GM12878 (cell line): ENCODE data around the gene CCR3. TPM values are rescaled to one million over a fixed set of nuclear protein-coding genes. Genes with fewer than 3 reads are reported as not detected.

Source experiments
- ATAC-seq: fragments of 200-7000 bp; cut with Tn5 transposase; 3 replicates; pipeline ENCODE4 v1.9.1; 2020; ENCODE audit warnings: mild to moderate bottlenecking, moderate library complexity
- BruUV-seq: library from RNA; stranded (reverse); fragments of 400-500 nt; replicated peaks from 2 replicates; lab custom pipeline; 2021; lab: Mats Ljungman, UMichigan
- CTCF ChIA-PET: fragments of 300-600 bp; sonication (Branson Sonifier 250); formaldehyde crosslinking; extraction: SDS; loops from one replicate; lab custom pipeline; 2021; ENCODE audit warnings: inconsistent platforms; lab: Yijun Ruan, JAX
- POLR2A ChIA-PET: fragments of 350-600 bp; formaldehyde crosslinking; extraction: SDS; loops from one replicate; lab custom pipeline; 2021; ENCODE audit warnings: inconsistent platforms; lab: Charles Lee
- RAD21 ChIA-PET: fragments of 300-600 bp; sonication (Branson Sonifier 250); formaldehyde crosslinking; loops from one replicate; lab custom pipeline; 2023; ENCODE audit warnings: antibody characterized with exemption; ENCODE audit not compliant: unreplicated experiment; lab: Charles Lee
- SMC1A ChIA-PET: fragments of 300-600 bp; sonication (Branson Sonifier 250); formaldehyde crosslinking; loops from one replicate; lab custom pipeline; 2023; ENCODE audit not compliant: unreplicated experiment, uncharacterized antibody; lab: Charles Lee
- DNase-seq: peaks from one replicate; pipeline ENCODE4 v3.0.0-alpha.2; 2011; ENCODE audit warnings: low read depth, low spot score
- FAIRE-seq: peaks from 3 replicates; lab custom pipeline; 2011; peaks lifted over from hg19 to GRCh38; lab: Jason Lieb, UNC
- H2AFZ ChIP-seq: 2 replicates; pipeline ENCODE4 v1.6.0; 2011; ENCODE audit warnings: low read depth, low read length, control low read depth; ENCODE audit not compliant: control insufficient read depth
- H3K27ac ChIP-seq: 2 replicates; pipeline ENCODE4 v1.5.1; 2011; ENCODE audit warnings: control low read depth; ENCODE audit not compliant: control insufficient read depth, insufficient read depth
- H3K27me3 ChIP-seq, 2 experiments: replicated peaks in 1 of 2; 2 replicates each; pipeline versions ENCODE4 v1.6.0 to v1.6.1; 2011; ENCODE audit warnings: low read length in 1 of 2; ENCODE audit not compliant: control insufficient read depth in 2 of 2, insufficient read depth in 2 of 2
- H3K36me3 ChIP-seq, 2 experiments: 2 replicates each; pipeline ENCODE4 v1.5.1; 2011; ENCODE audit warnings: low read length in 1 of 2; ENCODE audit not compliant: control insufficient read depth in 2 of 2, insufficient read depth in 2 of 2
- H3K4me1 ChIP-seq: 2 replicates; pipeline ENCODE4 v1.6.1; 2011; ENCODE audit warnings: mild to moderate bottlenecking, low read length, moderate library complexity, mixed read lengths; ENCODE audit not compliant: control insufficient read depth, insufficient read depth
- H3K4me2 ChIP-seq: 2 replicates; pipeline ENCODE4 v1.6.0; 2011; ENCODE audit warnings: control low read depth; ENCODE audit not compliant: control insufficient read depth, insufficient read depth
- H3K4me3 ChIP-seq: fragments of 200-600 bp; sonication (generic); 2 replicates; pipeline ENCODE4 v1.5.1; 2016
- H3K79me2 ChIP-seq: 2 replicates; pipeline ENCODE4 v1.6.0; 2011; ENCODE audit warnings: low read length; ENCODE audit not compliant: control insufficient read depth, insufficient read depth
- H3K9ac ChIP-seq: 2 replicates; pipeline ENCODE4 v1.8.0; 2011; ENCODE audit warnings: low read length, control low read depth, mixed read lengths; ENCODE audit not compliant: control insufficient read depth, insufficient read depth
- H3K9me3 ChIP-seq: replicated peaks from 3 replicates; pipeline ENCODE4 v1.5.1; 2011; ENCODE audit warnings: mild to moderate bottlenecking, low read length; ENCODE audit not compliant: control insufficient read depth, insufficient read depth
- H4K20me1 ChIP-seq: 2 replicates; pipeline ENCODE4 v1.6.0; 2011; ENCODE audit not compliant: control insufficient read depth, insufficient read depth
- CBX3 ChIP-seq: fragments of 200-600 bp; sonication (generic); IDR thresholded peaks from 2 replicates; pipeline ENCODE4 v1.6.1; 2016; ENCODE audit warnings: low read depth, borderline replicate concordance
- EP300 ChIP-seq, 2 experiments: fragments of 150-350 bp in 1 of 2; IDR thresholded peaks; 2 replicates each; pipeline ENCODE4 v1.6.1; 2011 to 2012; ENCODE audit warnings: low read depth in 2 of 2, low read length in 2 of 2, borderline replicate concordance in 1 of 2, improper control_type of control experiment in 1 of 2, inconsistent platforms in 1 of 2; ENCODE audit not compliant: control insufficient read depth in 1 of 2
- POLR2AphosphoS2 ChIP-seq: IDR thresholded peaks from 2 replicates; pipeline ENCODE4 v1.6.1; 2011; ENCODE audit warnings: low read depth, mild to moderate bottlenecking, low read length, improper control_type of control experiment, moderate library complexity
- SIX5 ChIP-seq: IDR thresholded peaks from 2 replicates; pipeline ENCODE4 v1.6.1; 2011; ENCODE audit warnings: mild to moderate bottlenecking, low read depth, low read length, moderate library complexity; ENCODE audit not compliant: severe bottlenecking
- SREBF2 ChIP-seq: IDR thresholded peaks from 2 replicates; pipeline ENCODE4 v1.6.1; 2012; ENCODE audit warnings: mild to moderate bottlenecking, low read length
- STAT1 ChIP-seq: fragments of 450-650 bp; conservative IDR thresholded peaks from 2 replicates; pipeline ENCODE4 v1.6.1; 2014; ENCODE audit warnings: antibody characterized with exemption, mild to moderate bottlenecking
- TCF12 ChIP-seq: IDR thresholded peaks from 2 replicates; pipeline ENCODE4 v1.6.1; 2011; ENCODE audit warnings: low read depth, mild to moderate bottlenecking, low read length
- ZNF622 ChIP-seq: fragments of 450-650 bp; IDR thresholded peaks from 2 replicates; pipeline ENCODE4 v1.6.1; 2017; ENCODE audit warnings: mild to moderate bottlenecking, inconsistent platforms
- WGBS: methylation state at CpG from one replicate; pipeline ENCODE4 v1.1.6; 2016; ENCODE audit warnings: low lambda C conversion rate; ENCODE audit not compliant: insufficient replicate concordance, insufficient coverage; ENCODE audit errors: missing lambda C conversion rate; 5-methylcytosine and 5-hydroxymethylcytosine counted together
- in situ Hi-C: fragments of 300-500 bp; cut with MboI; formaldehyde crosslinking; loops from 9 replicates; pipeline ENCODE4 v1.14.3; 2018; ENCODE audit warnings: mixed read lengths
- intact Hi-C: fragments of 100-400 bp; cut with micrococcal nuclease; formaldehyde crosslinking; loops from one replicate; pipeline ENCODE4 v1.14.2; 2022; ENCODE audit not compliant: unreplicated experiment
- polyA plus RNA-seq, 11 experiments: library from polyadenylated mRNA; depleted of rRNA in 4 of 11; unstranded in 6 of 11; stranded (reverse) in 5 of 11; fragments of >200 nt; fragmentation: Nextera tagmentation in 4 of 11; fragmentation: Illumina TruSeq in 1 of 11; extraction: Ambion mirVana in 4 of 11; extraction: Trizol in 1 of 11; gene quantifications; 1 replicate in 1 of 11; 2 replicates in 10 of 11; pipeline versions ENCODE4 v1.2.1 to v1.2.3, GENCODE V29; 2011 to 2016; ENCODE audit warnings: inconsistent platforms in 2 of 11, missing spikeins in 2 of 11, low read depth in 1 of 11
- total RNA-seq, 4 experiments: library from RNA; depleted of rRNA in 3 of 4; stranded (reverse); fragments of >200 nt in 3 of 4; fragmentation: Illumina TruSeq in 1 of 4; extraction: Trizol in 1 of 4; gene quantifications; 2 replicates each; pipeline versions ENCODE4 v1.2.1 to v1.2.3, GENCODE V29; 2013 to 2021
- TF ChIP-seq, protein P1 (sequence below): fragments of 450-650 bp; IDR thresholded peaks from 2 replicates; pipeline ENCODE4 v1.6.1; 2017; ENCODE audit warnings: antibody characterized with exemption, mild to moderate bottlenecking, moderate library complexity

The CCR3 gene
- total and polyA plus RNA-seq, 10 of the 15 experiments (the other 5 are each of a cell fraction or from before 2014, with no cell fraction given): 0.13 to 0.78 (median 0.41) TPM; not detected in 1

DNA sequence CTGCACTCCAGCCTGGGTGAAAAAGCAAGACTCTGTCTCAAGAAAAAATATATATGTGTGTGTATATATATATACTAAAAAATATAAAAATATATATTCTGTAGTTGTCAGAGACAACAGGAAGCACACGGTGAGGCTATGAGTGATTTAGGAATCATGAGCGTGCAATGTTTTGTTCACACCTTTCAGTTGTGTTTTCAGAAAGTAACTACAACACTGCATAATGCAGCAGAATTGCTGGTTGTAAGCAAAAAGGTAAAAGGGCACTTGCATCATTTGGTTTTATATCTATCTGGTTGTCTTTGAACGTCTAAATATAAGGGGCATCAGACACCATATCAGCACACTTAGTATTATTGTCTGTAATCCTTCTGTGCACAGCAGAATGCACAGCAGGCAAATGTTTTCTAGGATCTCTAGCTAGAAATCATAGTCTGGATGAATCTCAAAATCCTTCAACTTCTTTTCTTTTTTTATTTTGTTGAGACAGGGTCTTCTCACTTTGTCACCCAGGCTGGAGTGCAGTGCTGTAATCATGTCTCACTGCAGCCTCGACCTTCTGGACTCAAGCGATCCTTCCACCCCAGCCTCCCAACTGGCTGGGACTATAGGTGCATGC is 44.8 kb downstream of the CCR3 start:
- Histone ChIP-seq H3K27me3 (no peaks in the 10 kb centered on the region), H4K20me1 (no peaks in the 10 kb centered on the region), H3K4me1 (peaks cover 5% of the 10 kb centered on the region), H3K9me3 (no peaks in the 10 kb centered on the region), H3K27ac (no peak overlapping the region), H2AFZ (no peak overlapping the region), H3K4me2 (no peak overlapping the region), H3K9ac (no peak overlapping the region), H3K79me2 (no peaks in the 10 kb centered on the region), H3K4me3 (no peak overlapping the region), H3K36me3 (no peaks in the 10 kb centered on the region)
- no TSS peak for BruUV-seq
- ChIA-PET RAD21 (interaction anchor here (1.0 to 2.3 kb wide), 2 partner anchors 74 to 82 kb away, joined by 3 to 7 read pairs; no protein-coding TSS in a partner anchor), POLR2A (no interaction called here), CTCF (interaction anchor here (0.6 to 3.4 kb wide), 4 partner anchors 10 to 101 kb away, joined by 3 to 9 read pairs (median 4); no protein-coding TSS in a partner anchor), SMC1A (interaction anchor here (0.9 to 2.3 kb wide), 3 partner anchors 11 to 81 kb away, joined by 3 to 9 read pairs (median 4); no protein-coding TSS in a partner anchor)
- 44% methylated on average over 5 of the region's 5 CpGs for WGBS
- TF ChIP-seq STAT1 (no peak), ZNF622 (no peak), SIX5 (no peak), SREBF2 (no peak), TCF12 (no peak), POLR2AphosphoS2 (no peak), EP300 (IDR thresholded peaks at IDR 0.05; ENCODE audit: borderline replicate concordance in 1 of 2, control insufficient read depth in 1 of 2, low read depth in 2 of 2, low read length in 2 of 2) (no peak), CBX3 (no peak)
- TF ChIP-seq, protein P1, sequence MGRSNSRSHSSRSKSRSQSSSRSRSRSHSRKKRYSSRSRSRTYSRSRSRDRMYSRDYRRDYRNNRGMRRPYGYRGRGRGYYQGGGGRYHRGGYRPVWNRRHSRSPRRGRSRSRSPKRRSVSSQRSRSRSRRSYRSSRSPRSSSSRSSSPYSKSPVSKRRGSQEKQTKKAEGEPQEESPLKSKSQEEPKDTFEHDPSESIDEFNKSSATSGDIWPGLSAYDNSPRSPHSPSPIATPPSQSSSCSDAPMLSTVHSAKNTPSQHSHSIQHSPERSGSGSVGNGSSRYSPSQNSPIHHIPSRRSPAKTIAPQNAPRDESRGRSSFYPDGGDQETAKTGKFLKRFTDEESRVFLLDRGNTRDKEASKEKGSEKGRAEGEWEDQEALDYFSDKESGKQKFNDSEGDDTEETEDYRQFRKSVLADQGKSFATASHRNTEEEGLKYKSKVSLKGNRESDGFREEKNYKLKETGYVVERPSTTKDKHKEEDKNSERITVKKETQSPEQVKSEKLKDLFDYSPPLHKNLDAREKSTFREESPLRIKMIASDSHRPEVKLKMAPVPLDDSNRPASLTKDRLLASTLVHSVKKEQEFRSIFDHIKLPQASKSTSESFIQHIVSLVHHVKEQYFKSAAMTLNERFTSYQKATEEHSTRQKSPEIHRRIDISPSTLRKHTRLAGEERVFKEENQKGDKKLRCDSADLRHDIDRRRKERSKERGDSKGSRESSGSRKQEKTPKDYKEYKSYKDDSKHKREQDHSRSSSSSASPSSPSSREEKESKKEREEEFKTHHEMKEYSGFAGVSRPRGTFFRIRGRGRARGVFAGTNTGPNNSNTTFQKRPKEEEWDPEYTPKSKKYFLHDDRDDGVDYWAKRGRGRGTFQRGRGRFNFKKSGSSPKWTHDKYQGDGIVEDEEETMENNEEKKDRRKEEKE: no peak
- FAIRE-seq (no peak), DNase-seq (no peak), ATAC-seq (no peak)
- in situ Hi-C loops: no loop called here
- intact Hi-C loops: no loop called here
